Ishikawa (cell line): Measurements from ENCODE around the gene TP53I13.

Experiments used
- CEBPB ChIP-seq: IDR thresholded peaks from 2 replicates; pipeline ENCODE4 v1.6.1; 2012
- RAD21 ChIP-seq: IDR thresholded peaks from 2 replicates; pipeline ENCODE4 v1.6.1; 2012; ENCODE audit warnings: low read depth
- TAF1 ChIP-seq: IDR thresholded peaks from 2 replicates; pipeline ENCODE4 v1.6.1; 2012; ENCODE audit warnings: low read depth, mild to moderate bottlenecking

- TF ChIP-seq TAF1 = no peak
- no peak for TF ChIP-seq CEBPB
- no peak for TF ChIP-seq RAD21
Observed at GRCh38 chr17:29591146-29591736, 22.7 kb downstream of the TP53I13 start.
